MCF 10A (cell line): Measurements from ENCODE around the gene NRXN3. TPM values are rescaled to one million over a fixed set of nuclear protein-coding genes. Genes with fewer than 3 reads are reported as not detected.

ENCODE experiments used
- BruUV-seq: library from RNA; stranded (reverse); fragments of 400-500 nt; replicated peaks from 2 replicates; lab custom pipeline; 2021; lab: Mats Ljungman, UMichigan
- CTCF ChIA-PET: fragments of 300-600 bp; sonication (Branson Sonifier 250); formaldehyde crosslinking; extraction: SDS; loops from one replicate; lab custom pipeline; 2021; ENCODE audit warnings: antibody characterized with exemption, inconsistent platforms; lab: Yijun Ruan, JAX
- POLR2A ChIA-PET: fragments of 300-600, 350-650 bp; sonication (Branson Sonifier 250); formaldehyde crosslinking; extraction: SDS; loops from one replicate; lab custom pipeline; 2020; ENCODE audit warnings: antibody characterized with exemption, inconsistent platforms; lab: Yijun Ruan, JAX
- DNase-seq: peaks from one replicate; pipeline ENCODE4 v3.0.0-alpha.2; 2018; ENCODE audit not compliant: unreplicated experiment
- H3K27ac Mint-ChIP-seq: one replicate; pipeline ENCODE4 v1.8.0; 2022; ENCODE audit warnings: mild to moderate bottlenecking, low read depth, mixed read lengths; ENCODE audit not compliant: unreplicated experiment
- H3K27me3 Mint-ChIP-seq: one replicate; pipeline ENCODE4 v1.8.0; 2022; ENCODE audit warnings: mixed read lengths; ENCODE audit not compliant: insufficient read depth, unreplicated experiment
- H3K36me3 Mint-ChIP-seq: one replicate; pipeline ENCODE4 v1.8.0; 2022; ENCODE audit warnings: mild to moderate bottlenecking, moderate library complexity, mixed read lengths; ENCODE audit not compliant: insufficient read depth, unreplicated experiment
- H3K4me1 Mint-ChIP-seq: one replicate; pipeline ENCODE4 v1.8.0; 2022; ENCODE audit warnings: mixed read lengths; ENCODE audit not compliant: insufficient read depth, unreplicated experiment
- H3K4me3 Mint-ChIP-seq: one replicate; pipeline ENCODE4 v1.8.0; 2022; ENCODE audit warnings: mild to moderate bottlenecking, moderate library complexity, mixed read lengths; ENCODE audit not compliant: unreplicated experiment
- H3K9me3 Mint-ChIP-seq: one replicate; pipeline ENCODE4 v1.8.0; 2022; ENCODE audit warnings: mixed read lengths; ENCODE audit not compliant: unreplicated experiment
- intact Hi-C: fragments of 100-400 bp; cut with micrococcal nuclease; formaldehyde crosslinking; loops from 2 replicates; pipeline ENCODE4 v1.14.1; 2022
- total RNA-seq: library from RNA; stranded (reverse); gene quantifications from 2 replicates; pipeline ENCODE4 v1.2.3, GENCODE V29; 2022
- TF ChIP-seq, protein P1 (sequence below): fragments of 200-600 bp; IDR thresholded peaks from one replicate; pipeline ENCODE4 v1.8.0; 2022; ENCODE audit warnings: antibody characterized with exemption, mild to moderate bottlenecking; ENCODE audit not compliant: unreplicated experiment

Gene NRXN3
- total RNA-seq, 1 experiment from 2014 or later, result not detected

DNA sequence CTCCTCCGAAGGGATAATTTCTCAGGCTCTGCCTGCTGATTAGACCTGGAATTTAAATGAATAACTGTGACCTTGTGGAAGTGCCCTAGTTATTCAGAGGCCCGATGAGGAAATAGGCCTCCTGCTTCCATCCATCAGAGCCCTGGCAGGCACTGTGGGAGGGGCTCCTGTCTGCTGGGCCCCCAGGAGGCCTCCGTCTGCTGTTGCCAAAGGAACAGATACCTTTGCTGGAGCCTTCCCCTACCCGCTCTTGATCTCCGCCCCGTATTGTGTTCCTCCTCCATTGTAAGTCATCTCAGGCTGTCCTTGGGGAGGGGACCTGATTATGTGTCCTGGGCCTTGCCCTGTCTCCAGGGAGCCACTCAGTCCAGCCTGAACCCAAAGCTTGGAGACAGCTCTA lies 112.3 kb downstream of the NRXN3 start:
- DNase-seq, result no peak
- ChIA-PET POLR2A (no interaction called here), CTCF (no interaction called here)
- Mint-ChIP-seq H3K27ac (no peak overlapping the region), H3K4me3 (no peak overlapping the region), H3K36me3 (no peaks in the 10 kb centered on the region), H3K4me1 (no peaks in the 10 kb centered on the region), H3K9me3 (no peaks in the 10 kb centered on the region), H3K27me3 (peaks cover 41% of the 10 kb centered on the region)
- no TSS peak for BruUV-seq
- intact Hi-C loops, result no loop called here
- TF ChIP-seq, protein P1, sequence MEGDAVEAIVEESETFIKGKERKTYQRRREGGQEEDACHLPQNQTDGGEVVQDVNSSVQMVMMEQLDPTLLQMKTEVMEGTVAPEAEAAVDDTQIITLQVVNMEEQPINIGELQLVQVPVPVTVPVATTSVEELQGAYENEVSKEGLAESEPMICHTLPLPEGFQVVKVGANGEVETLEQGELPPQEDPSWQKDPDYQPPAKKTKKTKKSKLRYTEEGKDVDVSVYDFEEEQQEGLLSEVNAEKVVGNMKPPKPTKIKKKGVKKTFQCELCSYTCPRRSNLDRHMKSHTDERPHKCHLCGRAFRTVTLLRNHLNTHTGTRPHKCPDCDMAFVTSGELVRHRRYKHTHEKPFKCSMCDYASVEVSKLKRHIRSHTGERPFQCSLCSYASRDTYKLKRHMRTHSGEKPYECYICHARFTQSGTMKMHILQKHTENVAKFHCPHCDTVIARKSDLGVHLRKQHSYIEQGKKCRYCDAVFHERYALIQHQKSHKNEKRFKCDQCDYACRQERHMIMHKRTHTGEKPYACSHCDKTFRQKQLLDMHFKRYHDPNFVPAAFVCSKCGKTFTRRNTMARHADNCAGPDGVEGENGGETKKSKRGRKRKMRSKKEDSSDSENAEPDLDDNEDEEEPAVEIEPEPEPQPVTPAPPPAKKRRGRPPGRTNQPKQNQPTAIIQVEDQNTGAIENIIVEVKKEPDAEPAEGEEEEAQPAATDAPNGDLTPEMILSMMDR, result no peak

DNA sequence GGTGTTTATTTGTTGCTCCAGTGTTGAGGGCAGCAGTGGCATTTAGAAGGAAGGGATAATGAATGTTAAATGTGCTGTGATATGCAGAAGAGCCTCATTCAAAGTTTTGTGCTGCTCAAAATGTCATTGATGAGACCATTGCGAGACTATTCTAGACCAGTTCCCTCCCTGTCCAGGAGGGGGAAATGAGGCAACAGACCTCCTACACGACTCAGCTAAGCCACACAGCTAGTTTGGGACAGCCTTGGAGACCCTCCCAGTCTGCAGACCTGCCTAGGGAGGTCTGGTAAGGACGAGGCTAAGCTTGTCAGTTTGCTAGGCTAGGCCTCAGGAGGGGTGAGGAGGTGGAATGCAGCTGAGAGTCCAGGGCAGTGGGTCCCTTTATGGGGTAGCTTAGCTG lies 116.0 kb downstream of the NRXN3 start:
- Mint-ChIP-seq H3K36me3 (no peaks in the 10 kb centered on the region), H3K4me3 (no peak overlapping the region), H3K27ac (no peak overlapping the region), H3K27me3 (peaks cover 36% of the 10 kb centered on the region), H3K9me3 (no peaks in the 10 kb centered on the region), H3K4me1 (no peaks in the 10 kb centered on the region)
- POLR2A ChIA-PET, result no interaction called here
- BruUV-seq, result no TSS peak
- CTCF ChIA-PET, result interaction anchor here (0.7 to 1.0 kb wide), 2 partner anchors 47 to 424 kb away, joined by 3 read pairs; no protein-coding TSS in a partner anchor
- intact Hi-C loops, result no loop called here
- no peak for DNase-seq
- TF ChIP-seq, protein P1, result no peak

DNA sequence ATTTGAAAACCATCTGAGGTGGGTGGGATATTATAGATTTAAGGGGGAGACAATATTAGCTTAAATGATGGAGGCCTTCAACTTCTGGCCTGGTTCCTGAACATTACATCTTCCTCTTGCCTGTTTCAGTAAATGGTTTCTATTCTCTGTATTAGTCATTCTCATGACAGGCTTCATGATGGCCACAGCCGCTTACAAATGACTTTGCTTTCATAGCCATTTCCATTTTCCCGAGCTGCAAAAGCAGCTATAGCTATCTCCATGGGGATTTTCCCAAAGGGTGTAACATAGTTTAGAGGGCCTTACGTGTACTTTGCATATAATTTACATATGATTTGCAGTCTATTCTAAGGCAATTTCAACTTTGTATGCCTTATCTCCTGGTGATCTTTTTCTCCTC lies 121.8 kb downstream of the NRXN3 start:
- Mint-ChIP-seq H3K36me3 (no peaks in the 10 kb centered on the region), H3K4me3 (no peak overlapping the region), H3K27ac (no peak overlapping the region), H3K4me1 (no peaks in the 10 kb centered on the region), H3K27me3 (peaks cover 58% of the 10 kb centered on the region), H3K9me3 (no peaks in the 10 kb centered on the region)
- TF ChIP-seq, protein P1, result no peak
- DNase-seq, result no peak
- BruUV-seq, result no TSS peak
- ChIA-PET POLR2A (no interaction called here), CTCF (interaction anchor here (0.6 to 1.1 kb wide), 2 partner anchors 431 to 641 kb away, joined by 3 to 4 read pairs; no protein-coding TSS in a partner anchor)
- intact Hi-C loops, result no loop called here

DNA sequence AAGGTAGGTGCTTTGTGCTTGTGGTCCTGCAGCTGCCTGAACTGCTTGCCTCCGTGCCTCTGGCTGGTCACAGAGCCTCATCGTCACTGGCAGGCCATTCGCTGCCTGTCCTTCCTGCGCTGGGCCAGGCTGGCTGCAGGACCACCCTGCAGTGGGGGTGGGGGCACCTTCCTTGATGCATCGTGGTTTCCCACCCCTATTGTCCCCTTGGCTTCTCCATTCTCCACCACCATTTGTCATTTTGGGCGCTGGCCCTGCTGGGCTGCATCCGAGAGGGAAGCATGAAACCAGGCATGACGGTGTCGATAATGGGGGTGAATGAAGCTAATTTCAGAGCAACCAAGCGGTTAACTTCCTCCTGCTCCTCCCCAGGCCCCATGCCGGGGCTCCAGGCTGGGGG lies 127.7 kb downstream of the NRXN3 start:
- Mint-ChIP-seq H3K36me3 (no peaks in the 10 kb centered on the region), H3K9me3 (no peaks in the 10 kb centered on the region), H3K27me3 (peaks cover 85% of the 10 kb centered on the region), H3K4me3 (no peak overlapping the region), H3K27ac (no peak overlapping the region), H3K4me1 (no peaks in the 10 kb centered on the region)
- intact Hi-C loops, result no loop called here
- TF ChIP-seq, protein P1, result no peak
- BruUV-seq, result no TSS peak
- POLR2A ChIA-PET, result no interaction called here
- DNase-seq, result no peak
- CTCF ChIA-PET, result no interaction called here
